MM.1S (cell line): ENCODE measurements around the gene MYO16.

Source experiments
- DNase-seq: peaks from one replicate; pipeline ENCODE4 v3.0.0-alpha.2; 2015
- H2AFZ ChIP-seq: fragments of 300-600 bp; sonication (generic); 2 replicates; pipeline ENCODE4 v1.6.0; 2016; ENCODE audit warnings: antibody characterized with exemption, low read length
- H3F3A ChIP-seq: fragments of 300-600 bp; sonication (generic); 2 replicates; pipeline ENCODE4 v1.6.1; 2016; ENCODE audit warnings: mild to moderate bottlenecking, antibody characterized with exemption, low read length, moderate library complexity, mixed read lengths; ENCODE audit not compliant: insufficient read depth
- H3K27ac ChIP-seq: fragments of 300-600 bp; sonication (generic); 2 replicates; pipeline ENCODE4 v1.5.1; 2016; ENCODE audit warnings: mild to moderate bottlenecking, low read length
- H3K27me3 ChIP-seq: fragments of 300-600 bp; sonication (generic); replicated peaks from 2 replicates; pipeline ENCODE4 v1.6.0; 2016; ENCODE audit warnings: low read length; ENCODE audit not compliant: insufficient read depth
- H3K36me3 ChIP-seq: fragments of 300-600 bp; sonication (generic); replicated peaks from 2 replicates; pipeline ENCODE4 v1.6.1; 2016; ENCODE audit warnings: mild to moderate bottlenecking, low read length, mixed read lengths; ENCODE audit not compliant: insufficient read depth
- H3K4me1 ChIP-seq: fragments of 300-600 bp; sonication (generic); 2 replicates; pipeline ENCODE4 v1.6.1; 2016; ENCODE audit warnings: low read length, mixed read lengths
- H3K4me2 ChIP-seq: fragments of 300-600 bp; sonication (generic); 2 replicates; pipeline ENCODE4 v1.6.0; 2016; ENCODE audit warnings: low read depth, low read length
- H3K4me3 ChIP-seq: fragments of 300-600 bp; sonication (generic); 2 replicates; pipeline ENCODE4 v1.5.1; 2016; ENCODE audit warnings: low read length, mixed read lengths
- H3K79me2 ChIP-seq: fragments of 300-600 bp; sonication (generic); 2 replicates; pipeline ENCODE4 v1.6.1; 2016; ENCODE audit warnings: mixed run types, low read length, mixed read lengths
- H3K9ac ChIP-seq: fragments of 300-600 bp; sonication (generic); 2 replicates; pipeline ENCODE4 v1.6.1; 2016; ENCODE audit warnings: low read length, mixed read lengths
- H3K9me2 ChIP-seq: fragments of 300-600 bp; sonication (generic); replicated peaks from 2 replicates; pipeline ENCODE4 v1.6.1; 2016; ENCODE audit warnings: mild to moderate bottlenecking, low read length, mixed read lengths; ENCODE audit not compliant: insufficient read depth
- H3K9me3 ChIP-seq: fragments of 300-600 bp; sonication (generic); replicated peaks from 2 replicates; pipeline ENCODE4 v1.6.1; 2016; ENCODE audit warnings: mild to moderate bottlenecking, low read length, mixed read lengths; ENCODE audit not compliant: insufficient read depth
- H4K20me1 ChIP-seq: fragments of 300-600 bp; sonication (generic); 2 replicates; pipeline ENCODE4 v1.6.1; 2016; ENCODE audit warnings: mild to moderate bottlenecking, low read length, moderate library complexity, mixed read lengths; ENCODE audit not compliant: insufficient read depth
- EZH2 ChIP-seq: fragments of 300-600 bp; sonication (generic); optimal IDR thresholded peaks from 2 replicates; pipeline ENCODE3; 2017; ENCODE audit warnings: low read depth, mild to moderate bottlenecking, antibody characterized with exemption, low read length, mixed read lengths
- EZH2phosphoT487 ChIP-seq: fragments of 300-600 bp; sonication (generic); IDR thresholded peaks from 2 replicates; pipeline ENCODE4 v1.6.1; 2018; ENCODE audit warnings: antibody characterized with exemption, low read length
- TF ChIP-seq, protein P1 (sequence below): fragments of 300-600 bp; sonication (generic); IDR thresholded peaks from 2 replicates; pipeline ENCODE4 v1.5.1; 2016; ENCODE audit warnings: antibody characterized with exemption, low read length, mixed read lengths

Gene MYO16

GRCh38 chr13:109126178-109126577 is 496.8 kb downstream of the MYO16 start:
- no peak for DNase-seq
- no peaks in the 10 kb centered on the region for H3K27me3 ChIP-seq
- no peaks in the 10 kb centered on the region for H3K79me2 ChIP-seq
- no peak overlapping the region for H2AFZ ChIP-seq
- H3K4me2 ChIP-seq: no peak overlapping the region
- H3K9me2 ChIP-seq: no peaks in the 10 kb centered on the region
- H3K4me1 ChIP-seq: peaks cover 9% of the 10 kb centered on the region
- no peak overlapping the region for H3K9ac ChIP-seq
- H4K20me1 ChIP-seq: no peaks in the 10 kb centered on the region
- TF ChIP-seq, protein P1, sequence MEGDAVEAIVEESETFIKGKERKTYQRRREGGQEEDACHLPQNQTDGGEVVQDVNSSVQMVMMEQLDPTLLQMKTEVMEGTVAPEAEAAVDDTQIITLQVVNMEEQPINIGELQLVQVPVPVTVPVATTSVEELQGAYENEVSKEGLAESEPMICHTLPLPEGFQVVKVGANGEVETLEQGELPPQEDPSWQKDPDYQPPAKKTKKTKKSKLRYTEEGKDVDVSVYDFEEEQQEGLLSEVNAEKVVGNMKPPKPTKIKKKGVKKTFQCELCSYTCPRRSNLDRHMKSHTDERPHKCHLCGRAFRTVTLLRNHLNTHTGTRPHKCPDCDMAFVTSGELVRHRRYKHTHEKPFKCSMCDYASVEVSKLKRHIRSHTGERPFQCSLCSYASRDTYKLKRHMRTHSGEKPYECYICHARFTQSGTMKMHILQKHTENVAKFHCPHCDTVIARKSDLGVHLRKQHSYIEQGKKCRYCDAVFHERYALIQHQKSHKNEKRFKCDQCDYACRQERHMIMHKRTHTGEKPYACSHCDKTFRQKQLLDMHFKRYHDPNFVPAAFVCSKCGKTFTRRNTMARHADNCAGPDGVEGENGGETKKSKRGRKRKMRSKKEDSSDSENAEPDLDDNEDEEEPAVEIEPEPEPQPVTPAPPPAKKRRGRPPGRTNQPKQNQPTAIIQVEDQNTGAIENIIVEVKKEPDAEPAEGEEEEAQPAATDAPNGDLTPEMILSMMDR: no peak
- TF ChIP-seq EZH2phosphoT487 (no peak), EZH2 (no peak)
- no peaks in the 10 kb centered on the region for H3K36me3 ChIP-seq
- H3K27ac ChIP-seq: no peak overlapping the region
- no peak overlapping the region for H3K4me3 ChIP-seq
- peaks cover 5% of the 10 kb centered on the region for H3F3A ChIP-seq
- no peaks in the 10 kb centered on the region for H3K9me3 ChIP-seq

GRCh38 chr13:109126891-109127641 is 497.7 kb downstream of the MYO16 start:
- no peak for DNase-seq
- Histone ChIP-seq H3K4me2 (no peak overlapping the region), H3K4me1 (peaks cover 15% of the 10 kb centered on the region), H3K9me2 (no peaks in the 10 kb centered on the region), H2AFZ (no peak overlapping the region), H3K79me2 (no peaks in the 10 kb centered on the region), H3K9me3 (no peaks in the 10 kb centered on the region), H3K36me3 (no peaks in the 10 kb centered on the region), H3F3A (peaks cover 13% of the 10 kb centered on the region), H4K20me1 (no peaks in the 10 kb centered on the region), H3K27ac (no peak overlapping the region), H3K9ac (no peak overlapping the region), H3K4me3 (no peak overlapping the region), H3K27me3 (no peaks in the 10 kb centered on the region)
- TF ChIP-seq EZH2phosphoT487: no peak
- TF ChIP-seq EZH2: no peak
- TF ChIP-seq, protein P1: no peak

- no peak overlapping the region for H2AFZ ChIP-seq
- H3K27me3 ChIP-seq: no peaks in the 10 kb centered on the region
- H4K20me1 ChIP-seq: no peaks in the 10 kb centered on the region
- H3K9ac ChIP-seq: no peak overlapping the region
- no peaks in the 10 kb centered on the region for H3K9me3 ChIP-seq
- no peaks in the 10 kb centered on the region for H3K9me2 ChIP-seq
- H3K4me1 ChIP-seq: peaks cover 19% of the 10 kb centered on the region
- H3K79me2 ChIP-seq: no peaks in the 10 kb centered on the region
- H3K4me2 ChIP-seq: no peak overlapping the region
- no peak overlapping the region for H3K4me3 ChIP-seq
- H3K36me3 ChIP-seq: no peaks in the 10 kb centered on the region
- TF ChIP-seq EZH2phosphoT487: no peak
- TF ChIP-seq EZH2: no peak
- TF ChIP-seq, protein P1: no peak
- peaks cover 16% of the 10 kb centered on the region for H3F3A ChIP-seq
- DNase-seq: no peak
- H3K27ac ChIP-seq: no peak overlapping the region
These were observed 498.7 kb downstream of the MYO16 start for GRCh38 chr13:109128121-109128520.
